GM12872 (cell line): ENCODE measurements around the gene FHIT.

ENCODE experiments used
- CTCF ChIP-seq: IDR thresholded peaks from 3 replicates; pipeline ENCODE4 v1.5.1; 2011; ENCODE audit warnings: low read depth, mild to moderate bottlenecking, low read length, moderate library complexity; ENCODE audit not compliant: insufficient read depth

The FHIT gene

GRCh38 chr3:60282866-60283265 lies 968.4 kb downstream of the FHIT start:
- TF ChIP-seq CTCF, result no peak

GRCh38 chr3:60281970-60282369 lies 969.3 kb downstream of the FHIT start:
- TF ChIP-seq CTCF, result no peak

- TF ChIP-seq CTCF, result no peak
Measured at GRCh38 chr3:60277361-60277800, 973.9 kb downstream of the FHIT start.

GRCh38 chr3:60276615-60277014 lies 974.6 kb downstream of the FHIT start:
- no peak for TF ChIP-seq CTCF

- TF ChIP-seq CTCF, result no peak
Measured at GRCh38 chr3:60274646-60275045, 976.6 kb downstream of the FHIT start.

- TF ChIP-seq CTCF, result no peak
Measured at GRCh38 chr3:60274098-60274497, 977.2 kb downstream of the FHIT start.

- no peak for TF ChIP-seq CTCF
Measured at GRCh38 chr3:60269829-60270266, 981.4 kb downstream of the FHIT start.

- TF ChIP-seq CTCF, result no peak
Measured at GRCh38 chr3:60269377-60269776, 981.9 kb downstream of the FHIT start.
